Right lobe of liver (tissue), 4 donors: ENCODE results near the gene CELF4.

Experiments
- CTCF ChIP-seq, 4 donors: fragments of 200-600 bp in 3 of 4; fragments of 450-650 bp in 1 of 4; IDR thresholded peaks; one replicate each; pipeline versions ENCODE4 v1.5.1 to v1.8.0; 2016 to 2022; ENCODE audit warnings: antibody characterized with exemption in 4 of 4, mild to moderate bottlenecking in 2 of 4
- POLR2A ChIP-seq: fragments of 450-650 bp; IDR thresholded peaks from one replicate; pipeline ENCODE4 v1.6.1; 2017; ENCODE audit warnings: antibody characterized with exemption, mild to moderate bottlenecking
- donor health status: DM: no; HTN: no; CAD: no.
- donor health status: DM: no; HTN: no; CAD: no.
- donor health status: DM: no; HTN: yes; CAD: no.

DNA sequence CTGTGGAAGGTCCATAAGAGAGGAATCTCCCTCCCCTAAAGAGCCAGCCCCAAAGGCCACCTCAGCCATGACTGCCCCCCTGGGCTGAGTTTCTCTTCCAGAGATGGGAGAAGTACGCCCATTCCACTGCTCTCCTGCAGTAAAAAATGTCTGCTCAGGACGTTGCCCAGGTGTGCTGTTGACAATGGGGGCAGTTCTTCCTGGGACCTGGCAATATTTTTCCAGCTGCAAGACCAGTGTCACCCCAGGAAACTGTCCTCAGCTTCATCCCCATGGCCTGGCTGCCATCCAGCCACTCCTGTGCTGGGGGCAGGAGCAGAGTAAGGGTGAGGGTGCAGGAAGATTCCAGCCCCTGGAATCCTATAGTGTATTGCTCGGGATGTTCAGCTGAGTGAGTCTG lies 14.3 kb downstream of the CELF4 start:
- TF ChIP-seq POLR2A: no peak
- TF ChIP-seq CTCF (IDR thresholded peaks at IDR 0.05): no peak
